ENCODE results near the gene IFI6. TPM values are rescaled to one million over a fixed set of nuclear protein-coding genes. Genes with fewer than 3 reads are reported as not detected.

Gene IFI6
- total and polyA plus RNA-seq, 2 of the 13 experiments (the other 11 are each of a cell fraction or from before 2014, with no cell fraction given), result 12.9 to 13.2 TPM

DNA sequence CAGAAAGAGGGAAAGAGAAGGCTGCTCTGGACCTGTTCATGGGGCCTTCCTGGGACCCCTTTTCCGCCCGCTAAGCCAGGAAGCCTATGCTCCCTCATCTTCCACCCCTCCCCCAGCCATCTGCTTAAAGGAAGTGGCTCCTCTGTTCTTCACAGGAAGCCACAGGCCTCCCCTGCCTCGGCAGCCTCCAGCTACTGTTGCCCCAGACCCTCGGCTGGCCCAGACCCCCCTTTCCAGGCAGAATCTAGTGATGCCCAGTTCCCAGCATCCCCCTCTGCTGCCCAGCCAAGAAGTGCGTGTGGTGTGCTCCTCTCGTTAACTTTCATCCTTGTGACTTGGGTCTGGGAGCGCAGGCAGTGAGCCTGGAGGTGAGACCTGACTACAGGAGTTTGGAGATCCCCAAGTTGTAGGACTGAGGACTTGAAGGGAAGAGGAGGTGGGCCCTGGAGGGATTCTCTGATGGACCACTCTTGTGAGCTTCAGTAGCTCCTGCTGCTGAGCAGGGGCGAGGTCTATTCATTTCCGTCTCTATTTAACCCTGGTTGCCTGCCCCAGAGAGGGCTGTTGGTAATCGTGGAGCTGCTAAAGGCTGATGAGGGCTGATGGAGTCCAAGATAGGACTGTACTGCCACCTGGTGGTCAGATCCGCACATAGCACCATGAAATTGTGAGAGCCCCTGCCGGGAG is 9.1 kb downstream of the IFI6 start (continued):
- TF ChIP-seq, protein P1, sequence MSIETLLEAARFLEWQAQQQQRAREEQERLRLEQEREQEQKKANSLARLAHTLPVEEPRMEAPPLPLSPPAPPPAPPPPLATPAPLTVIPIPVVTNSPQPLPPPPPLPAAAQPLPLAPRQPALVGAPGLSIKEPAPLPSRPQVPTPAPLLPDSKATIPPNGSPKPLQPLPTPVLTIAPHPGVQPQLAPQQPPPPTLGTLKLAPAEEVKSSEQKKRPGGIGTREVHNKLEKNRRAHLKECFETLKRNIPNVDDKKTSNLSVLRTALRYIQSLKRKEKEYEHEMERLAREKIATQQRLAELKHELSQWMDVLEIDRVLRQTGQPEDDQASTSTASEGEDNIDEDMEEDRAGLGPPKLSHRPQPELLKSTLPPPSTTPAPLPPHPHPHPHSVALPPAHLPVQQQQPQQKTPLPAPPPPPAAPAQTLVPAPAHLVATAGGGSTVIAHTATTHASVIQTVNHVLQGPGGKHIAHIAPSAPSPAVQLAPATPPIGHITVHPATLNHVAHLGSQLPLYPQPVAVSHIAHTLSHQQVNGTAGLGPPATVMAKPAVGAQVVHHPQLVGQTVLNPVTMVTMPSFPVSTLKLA (IDR thresholded peaks at IDR 0.05), result no peak
- TF ChIP-seq, protein P2, sequence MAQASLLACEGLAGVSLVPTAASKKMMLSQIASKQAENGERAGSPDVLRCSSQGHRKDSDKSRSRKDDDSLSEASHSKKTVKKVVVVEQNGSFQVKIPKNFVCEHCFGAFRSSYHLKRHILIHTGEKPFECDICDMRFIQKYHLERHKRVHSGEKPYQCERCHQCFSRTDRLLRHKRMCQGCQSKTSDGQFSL (CRISPR knock-in tag; IDR thresholded peaks at IDR 0.05), result no peak
- TF ChIP-seq ZNF605 (CRISPR knock-in tag; IDR thresholded peaks at IDR 0.05), result 0 out of 2 replicates have a peak, but pooled peaks have one; percentile 48
- TF ChIP-seq DR1 (CRISPR knock-in tag; IDR thresholded peaks at IDR 0.05), result no peak
- TF ChIP-seq ZNF484 (CRISPR knock-in tag; IDR thresholded peaks at IDR 0.05; ENCODE audit: borderline replicate concordance, low read depth), result no peak
- TF ChIP-seq IRF2 (CRISPR knock-in tag; IDR thresholded peaks at IDR 0.05), result no peak
- peak; percentile 93 for TF ChIP-seq RAD21 (CRISPR knock-in tag; IDR thresholded peaks at IDR 0.05)
- TF ChIP-seq MYNN (CRISPR knock-in tag; IDR thresholded peaks at IDR 0.05; ENCODE audit: low read depth), result no peak
- TF ChIP-seq, protein P3, sequence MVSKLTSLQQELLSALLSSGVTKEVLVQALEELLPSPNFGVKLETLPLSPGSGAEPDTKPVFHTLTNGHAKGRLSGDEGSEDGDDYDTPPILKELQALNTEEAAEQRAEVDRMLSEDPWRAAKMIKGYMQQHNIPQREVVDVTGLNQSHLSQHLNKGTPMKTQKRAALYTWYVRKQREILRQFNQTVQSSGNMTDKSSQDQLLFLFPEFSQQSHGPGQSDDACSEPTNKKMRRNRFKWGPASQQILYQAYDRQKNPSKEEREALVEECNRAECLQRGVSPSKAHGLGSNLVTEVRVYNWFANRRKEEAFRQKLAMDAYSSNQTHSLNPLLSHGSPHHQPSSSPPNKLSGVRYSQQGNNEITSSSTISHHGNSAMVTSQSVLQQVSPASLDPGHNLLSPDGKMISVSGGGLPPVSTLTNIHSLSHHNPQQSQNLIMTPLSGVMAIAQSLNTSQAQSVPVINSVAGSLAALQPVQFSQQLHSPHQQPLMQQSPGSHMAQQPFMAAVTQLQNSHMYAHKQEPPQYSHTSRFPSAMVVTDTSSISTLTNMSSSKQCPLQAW (CRISPR knock-in tag; IDR thresholded peaks at IDR 0.05), result 0 out of 2 replicates have a peak, but pooled peaks have one; percentile 21
- peak; percentile 93 for TF ChIP-seq STAG1 (CRISPR knock-in tag; IDR thresholded peaks at IDR 0.05)
- no peak for TF ChIP-seq ZNF451 (CRISPR knock-in tag; IDR thresholded peaks at IDR 0.05)
- no peak for TF ChIP-seq ZNF317 (CRISPR knock-in tag; IDR thresholded peaks at IDR 0.05)
- peak; percentile 41; the same call in 1 of the 2 replicates for TF ChIP-seq KDM5B (CRISPR knock-in tag; IDR thresholded peaks at IDR 0.05; ENCODE audit: borderline replicate concordance)
- TF ChIP-seq, protein P4, sequence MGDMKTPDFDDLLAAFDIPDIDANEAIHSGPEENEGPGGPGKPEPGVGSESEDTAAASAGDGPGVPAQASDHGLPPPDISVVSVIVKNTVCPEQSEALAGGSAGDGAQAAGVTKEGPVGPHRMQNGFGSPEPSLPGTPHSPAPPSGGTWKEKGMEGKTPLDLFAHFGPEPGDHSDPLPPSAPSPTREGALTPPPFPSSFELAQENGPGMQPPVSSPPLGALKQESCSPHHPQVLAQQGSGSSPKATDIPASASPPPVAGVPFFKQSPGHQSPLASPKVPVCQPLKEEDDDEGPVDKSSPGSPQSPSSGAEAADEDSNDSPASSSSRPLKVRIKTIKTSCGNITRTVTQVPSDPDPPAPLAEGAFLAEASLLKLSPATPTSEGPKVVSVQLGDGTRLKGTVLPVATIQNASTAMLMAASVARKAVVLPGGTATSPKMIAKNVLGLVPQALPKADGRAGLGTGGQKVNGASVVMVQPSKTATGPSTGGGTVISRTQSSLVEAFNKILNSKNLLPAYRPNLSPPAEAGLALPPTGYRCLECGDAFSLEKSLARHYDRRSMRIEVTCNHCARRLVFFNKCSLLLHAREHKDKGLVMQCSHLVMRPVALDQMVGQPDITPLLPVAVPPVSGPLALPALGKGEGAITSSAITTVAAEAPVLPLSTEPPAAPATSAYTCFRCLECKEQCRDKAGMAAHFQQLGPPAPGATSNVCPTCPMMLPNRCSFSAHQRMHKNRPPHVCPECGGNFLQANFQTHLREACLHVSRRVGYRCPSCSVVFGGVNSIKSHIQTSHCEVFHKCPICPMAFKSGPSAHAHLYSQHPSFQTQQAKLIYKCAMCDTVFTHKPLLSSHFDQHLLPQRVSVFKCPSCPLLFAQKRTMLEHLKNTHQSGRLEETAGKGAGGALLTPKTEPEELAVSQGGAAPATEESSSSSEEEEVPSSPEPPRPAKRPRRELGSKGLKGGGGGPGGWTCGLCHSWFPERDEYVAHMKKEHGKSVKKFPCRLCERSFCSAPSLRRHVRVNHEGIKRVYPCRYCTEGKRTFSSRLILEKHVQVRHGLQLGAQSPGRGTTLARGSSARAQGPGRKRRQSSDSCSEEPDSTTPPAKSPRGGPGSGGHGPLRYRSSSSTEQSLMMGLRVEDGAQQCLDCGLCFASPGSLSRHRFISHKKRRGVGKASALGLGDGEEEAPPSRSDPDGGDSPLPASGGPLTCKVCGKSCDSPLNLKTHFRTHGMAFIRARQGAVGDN (CRISPR knock-in tag; IDR thresholded peaks at IDR 0.05), result peak; percentile 57
- peak; percentile 14 for TF ChIP-seq XRCC5 (optimal IDR thresholded peaks at IDR 0.05; ENCODE audit: low read length)
- TF ChIP-seq RCOR2 (CRISPR knock-in tag; IDR thresholded peaks at IDR 0.05), result no peak
- TF ChIP-seq, protein P5, sequence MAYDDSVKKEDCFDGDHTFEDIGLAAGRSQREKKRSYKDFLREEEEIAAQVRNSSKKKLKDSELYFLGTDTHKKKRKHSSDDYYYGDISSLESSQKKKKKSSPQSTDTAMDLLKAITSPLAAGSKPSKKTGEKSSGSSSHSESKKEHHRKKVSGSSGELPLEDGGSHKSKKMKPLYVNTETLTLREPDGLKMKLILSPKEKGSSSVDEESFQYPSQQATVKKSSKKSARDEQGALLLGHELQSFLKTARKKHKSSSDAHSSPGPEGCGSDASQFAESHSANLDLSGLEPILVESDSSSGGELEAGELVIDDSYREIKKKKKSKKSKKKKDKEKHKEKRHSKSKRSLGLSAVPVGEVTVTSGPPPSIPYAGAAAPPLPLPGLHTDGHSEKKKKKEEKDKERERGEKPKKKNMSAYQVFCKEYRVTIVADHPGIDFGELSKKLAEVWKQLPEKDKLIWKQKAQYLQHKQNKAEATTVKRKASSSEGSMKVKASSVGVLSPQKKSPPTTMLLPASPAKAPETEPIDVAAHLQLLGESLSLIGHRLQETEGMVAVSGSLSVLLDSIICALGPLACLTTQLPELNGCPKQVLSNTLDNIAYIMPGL (CRISPR knock-in tag; IDR thresholded peaks at IDR 0.05; ENCODE audit: borderline replicate concordance in 1 of 2, low read depth in 1 of 2), result peak in 1 of 2 experiments; percentile 39; a peak in 2 of 4 replicates
- 0 out of 2 replicates have a peak, but pooled peaks have one; percentile 37 for TF ChIP-seq SMAD3 (CRISPR knock-in tag; IDR thresholded peaks at IDR 0.05)
- TF ChIP-seq FOXP1 (IDR thresholded peaks at IDR 0.05), result no peak
- no peak for TF ChIP-seq FOXP1 (CRISPR knock-in tag; IDR thresholded peaks at IDR 0.05)
- TF ChIP-seq ZNF614 (CRISPR knock-in tag; IDR thresholded peaks at IDR 0.05; ENCODE audit: borderline replicate concordance), result no peak
